Astrocyte (in vitro differentiated cells and primary cell): Measurements from ENCODE around the gene CROCC.
"Not testable (repeated sequence)": the region's sequence is repeated elsewhere in the genome, so short reads cannot be mapped to it uniquely, and the experiment has no call there.

Experiments used
- CTCF ChIP-seq: IDR thresholded peaks from 2 replicates; pipeline ENCODE4 v1.5.1; 2011; ENCODE audit warnings: low read depth, mild to moderate bottlenecking, inconsistent platforms, low read length, moderate library complexity; ENCODE audit not compliant: insufficient read depth
- EZH2 ChIP-seq: IDR thresholded peaks from 2 replicates; pipeline ENCODE4 v1.6.1; 2012; ENCODE audit warnings: mild to moderate bottlenecking, low read length, inconsistent platforms; ENCODE audit not compliant: insufficient read depth

- TF ChIP-seq CTCF, EZH2: not testable (repeated sequence)
Measured at GRCh38 chr1:16918936-16919665, 2.6 kb upstream of the CROCC start.
